Heart left ventricle (tissue), 13 donors: Measurements from ENCODE around the gene TRPV5.

Experiments used
- CTCF ChIP-seq, 12 donors: fragments of 200-600 bp; sonication (generic) in 4 of 12; IDR thresholded peaks; one replicate each; pipeline versions ENCODE4 v1.5.0 to v1.8.0; 2018 to 2022; ENCODE audit warnings: antibody characterized with exemption in 12 of 12, mild to moderate bottlenecking in 5 of 12
- POLR2A ChIP-seq, 2 donors: fragments of 450-650 bp; IDR thresholded peaks; one replicate each; pipeline ENCODE4 v1.6.1; 2017; ENCODE audit warnings: antibody characterized with exemption in 2 of 2, mild to moderate bottlenecking in 2 of 2, moderate library complexity in 2 of 2
- donor health status: ischemic (EF 13 %, LVEDD 7.1; RV severe dilation, severe dysfunction).
- donor health status: DM: no; HTN: yes; CAD: no.
- donor health status: DM: no; HTN: no; CAD: no.
- donor health status: ischemic (EF 25% LVEDD 6.9; RV normal size, moderate dysfunction).
- donor health status: ischemic (EF 25% LVEDD 5.7; RV mildly dilated, moderate dysfunction).
- donor health status: ischemic (EF 35%, LVEDD 5.7; RV mildly dilated, moderate dysfunction).
- donor health status: nonischemic (EF 11% LVEDD 7.7; RV severe dilation, severe dysfunction).
- donor health status: DM: yes; HTN: yes; CAD: no.
- donor health status: PGD.
- donor health status: ischemic (EF 29% LVEDD 5.4; RV normal size, mild dysfunction).
- donor health status: nonischemic (EF 23%, LVEDD 6.1; RV moderate dilation, normal function).

DNA sequence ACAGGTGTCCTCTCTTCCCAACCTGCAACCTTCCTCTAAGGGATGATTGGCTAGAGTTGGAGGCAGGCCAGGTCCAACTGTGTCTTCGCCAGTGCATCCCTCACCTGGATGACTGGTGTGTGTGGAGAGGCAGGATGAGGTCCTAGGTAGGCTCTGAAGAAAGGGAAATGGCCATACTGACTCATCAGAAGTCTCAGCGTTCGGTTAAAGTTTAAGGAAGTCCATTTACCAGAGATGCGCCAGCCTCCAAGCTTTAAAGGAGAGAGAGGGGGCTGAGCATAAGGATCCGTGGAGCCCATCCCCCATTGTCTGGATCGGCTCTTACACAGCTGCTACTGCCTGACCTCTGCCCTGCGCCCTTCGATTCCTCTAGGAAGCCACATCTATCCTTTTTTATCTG is 24.2 kb upstream of the TRPV5 start:
- no peak for TF ChIP-seq CTCF (IDR thresholded peaks at IDR 0.05)
- TF ChIP-seq POLR2A (IDR thresholded peaks at IDR 0.05): no peak
